Activated CD8-positive, alpha-beta memory T cell treated with anti-CD3 and anti-CD28 coated beads, Interleukin-2, amount 50 U/mL, for 4 hours (primary cell): ENCODE results near the gene SLC25A34.

Source experiments
- DNase-seq: peaks from one replicate; pipeline ENCODE4 v3.0.0-alpha.2; 2020

SLC25A34 gene

GRCh38 chr1:15714406-15715136 is 21.5 kb upstream of the SLC25A34 start:
- DNase-seq: no peak

- DNase-seq: no peak
Measured at GRCh38 chr1:15717418-15718125, 18.5 kb upstream of the SLC25A34 start.

- DNase-seq: no peak
Measured at GRCh38 chr1:15718199-15718601, 17.9 kb upstream of the SLC25A34 start.

- DNase-seq: no peak
Measured at GRCh38 chr1:15719381-15720120, 16.5 kb upstream of the SLC25A34 start.

GRCh38 chr1:15720861-15721260 is 15.2 kb upstream of the SLC25A34 start:
- no peak for DNase-seq

GRCh38 chr1:15722411-15722810 is 13.6 kb upstream of the SLC25A34 start:
- DNase-seq: no peak

- no peak for DNase-seq
Measured at GRCh38 chr1:15722836-15723532, 13.1 kb upstream of the SLC25A34 start.

GRCh38 chr1:15723631-15724246 is 12.3 kb upstream of the SLC25A34 start:
- DNase-seq: no peak

- no peak for DNase-seq
Measured at GRCh38 chr1:15724949-15725880, 10.8 kb upstream of the SLC25A34 start.

GRCh38 chr1:15726508-15726907 is 9.6 kb upstream of the SLC25A34 start:
- DNase-seq: no peak

- no peak for DNase-seq
Measured at GRCh38 chr1:15727021-15727420, 9.0 kb upstream of the SLC25A34 start.

- no peak for DNase-seq
Measured at GRCh38 chr1:15727424-15727823, 8.6 kb upstream of the SLC25A34 start.

- DNase-seq: no peak
Measured at GRCh38 chr1:15727866-15728534, 8.1 kb upstream of the SLC25A34 start.

- no peak for DNase-seq
Measured at GRCh38 chr1:15728937-15729657, 7.0 kb upstream of the SLC25A34 start.

- DNase-seq: no peak
Measured at GRCh38 chr1:15730423-15730822, 5.6 kb upstream of the SLC25A34 start.

- DNase-seq: no peak
Measured at GRCh38 chr1:15730936-15731335, 5.1 kb upstream of the SLC25A34 start.

- no peak for DNase-seq
Measured at GRCh38 chr1:15731735-15732685, 4.0 kb upstream of the SLC25A34 start.

GRCh38 chr1:15732686-15733081 is 3.4 kb upstream of the SLC25A34 start:
- DNase-seq: no peak

GRCh38 chr1:15733218-15733725 is 2.8 kb upstream of the SLC25A34 start:
- DNase-seq: no peak
